UCSD-AML1 (cell line): ENCODE data around the gene FKBP6.
"Not testable (repeated sequence)": the region's sequence is repeated elsewhere in the genome, so short reads cannot be mapped to it uniquely, and the experiment has no call there.

ENCODE experiments used
- DNase-seq: peaks from one replicate; lab custom pipeline; 2025; ENCODE audit not compliant: unreplicated experiment; lab: John Stamatoyannopoulos, UW

Gene FKBP6

DNA sequence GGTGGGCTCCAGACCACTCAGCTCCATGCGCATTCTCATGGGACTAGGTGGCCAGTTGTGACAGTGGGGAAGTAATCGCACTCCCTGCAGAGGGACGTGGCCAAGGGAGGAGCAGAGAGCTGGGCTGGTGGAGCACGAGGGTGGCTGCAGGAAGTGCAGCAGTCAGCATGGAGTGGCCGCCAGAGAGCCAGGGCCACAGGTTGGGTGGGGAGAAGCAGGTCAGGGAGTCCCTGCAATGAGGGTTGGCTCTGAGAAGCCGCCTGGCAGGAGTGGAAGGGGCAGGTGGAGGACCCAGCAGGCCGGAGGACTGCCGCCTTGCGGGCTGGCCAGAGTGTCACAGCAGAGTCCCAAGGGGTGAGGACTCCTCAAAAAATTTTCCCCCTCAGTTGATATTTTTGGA lies 26.2 kb downstream of the FKBP6 start:
- DNase-seq = no peak

DNA sequence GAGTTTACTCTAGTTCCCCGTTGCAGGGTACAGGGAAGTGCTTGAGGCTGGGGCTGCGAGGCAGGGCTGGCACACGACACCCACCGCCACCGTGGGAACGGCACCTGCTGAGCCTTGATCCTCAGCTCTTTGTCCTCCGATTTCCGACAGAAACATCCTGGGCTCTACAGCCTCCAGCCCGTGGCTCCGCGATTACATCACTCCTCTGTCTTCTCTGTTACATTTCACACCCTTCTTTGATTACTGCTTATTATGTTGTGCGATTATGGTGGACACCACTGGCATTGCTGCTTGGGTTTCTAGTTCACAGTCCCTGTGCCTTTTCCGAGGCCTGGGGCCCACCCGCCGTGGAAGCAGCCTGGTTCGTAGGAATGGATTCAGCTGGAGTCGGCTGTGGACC lies 26.9 kb downstream of the FKBP6 start:
- DNase-seq = no peak

DNA sequence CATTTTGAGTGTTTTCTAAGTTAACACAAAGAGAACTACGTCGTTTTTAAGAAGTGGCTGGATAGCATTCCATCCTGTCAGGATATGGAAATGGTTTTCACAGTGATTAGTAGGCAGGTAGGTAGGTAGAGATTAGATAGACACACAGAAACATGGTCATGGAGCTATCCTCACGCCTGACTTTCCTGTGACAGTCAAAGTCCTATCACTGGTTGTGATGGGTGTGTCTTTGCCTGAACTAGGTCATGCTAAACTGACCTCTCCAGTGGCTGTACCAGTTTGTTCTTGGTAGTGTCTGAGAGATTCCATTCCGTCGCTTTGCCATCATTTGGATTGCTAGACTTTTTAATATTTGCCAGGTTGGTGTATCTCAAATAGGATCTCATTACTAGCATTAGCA lies 28.2 kb downstream of the FKBP6 start:
- no peak for DNase-seq

DNA sequence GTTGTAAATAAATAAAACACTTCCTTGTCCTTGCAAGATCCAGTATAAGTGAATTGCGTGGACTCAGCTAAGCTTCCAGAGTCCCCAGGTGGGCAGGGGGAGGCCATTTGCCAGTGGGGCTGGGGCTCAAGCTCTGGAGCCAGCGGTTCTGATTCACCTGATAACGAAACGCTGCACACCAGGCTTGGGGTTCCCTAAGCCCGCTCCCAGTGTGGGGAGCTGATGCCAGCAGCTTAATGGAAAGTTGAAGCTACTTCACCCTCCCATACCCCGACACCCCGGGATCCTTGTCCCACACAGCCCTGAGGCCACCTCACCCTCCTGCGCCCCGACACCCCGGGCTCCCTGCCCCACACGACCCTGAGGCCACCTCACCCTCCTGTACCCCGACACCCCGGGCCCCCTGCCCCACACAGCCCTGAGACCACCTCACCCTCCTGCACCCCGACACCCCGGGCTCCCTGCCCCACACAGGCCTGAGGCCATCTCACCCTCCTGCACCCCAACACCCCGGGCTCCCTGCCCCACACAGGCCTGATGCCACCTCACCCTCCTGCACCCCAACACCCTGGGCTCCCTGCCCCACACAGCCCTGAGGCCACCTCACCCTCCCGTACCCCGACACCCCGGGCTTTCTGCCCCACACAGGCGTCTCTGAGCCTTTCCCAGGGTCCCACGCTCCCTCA lies 30.8 kb downstream of the FKBP6 start:
- no peak for DNase-seq

DNA sequence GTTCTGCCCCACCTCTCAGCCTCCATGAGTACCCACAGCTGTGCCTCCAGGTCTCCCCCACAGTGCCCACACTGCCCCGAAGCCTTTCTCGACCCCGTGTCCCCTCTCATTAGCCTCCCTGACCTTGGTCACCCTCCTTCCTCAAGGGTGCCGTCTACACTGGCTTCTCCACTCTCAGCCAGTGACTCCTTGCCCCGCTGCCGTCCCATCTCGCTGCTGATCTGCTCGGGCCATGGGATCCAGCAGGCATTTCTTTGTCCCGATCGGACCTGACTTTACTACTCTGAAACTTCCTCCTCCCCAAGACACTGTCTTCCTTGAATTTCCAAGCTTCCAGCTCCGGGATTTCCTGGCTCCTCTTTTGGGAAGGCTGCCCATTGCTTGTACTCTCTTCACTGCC lies 31.3 kb downstream of the FKBP6 start:
- no peak for DNase-seq

DNA sequence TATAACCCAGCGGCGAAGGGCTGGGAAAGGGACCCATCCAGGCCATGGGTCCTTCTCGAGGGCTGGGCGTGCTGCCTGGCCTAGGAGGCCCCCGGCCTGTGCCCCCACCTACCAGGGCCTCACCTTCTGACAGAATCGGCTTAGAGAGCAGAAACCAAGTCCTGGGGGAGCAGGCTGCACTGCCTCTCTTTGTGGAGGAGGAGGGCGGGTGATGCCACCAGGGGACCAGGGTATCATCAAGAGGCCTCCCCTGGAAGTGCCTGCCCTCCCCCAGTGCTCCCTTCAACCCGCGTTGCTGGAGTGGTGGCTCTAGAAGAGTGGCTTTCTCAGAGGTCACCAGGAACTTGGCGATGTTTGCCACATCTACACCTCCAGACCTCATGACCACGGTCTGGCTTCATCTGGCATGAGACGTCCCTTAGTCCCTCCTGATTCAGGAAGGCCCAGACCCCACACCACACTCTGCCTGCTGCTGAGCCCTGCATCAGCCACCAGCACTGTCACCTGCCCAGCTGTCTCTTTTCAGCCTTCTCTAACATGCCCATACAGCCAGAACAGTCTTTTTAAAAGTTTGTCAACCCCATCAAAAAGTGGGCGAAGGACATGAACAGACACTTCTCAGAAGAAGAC lies 31.9 kb downstream of the FKBP6 start:
- DNase-seq = no peak

DNA sequence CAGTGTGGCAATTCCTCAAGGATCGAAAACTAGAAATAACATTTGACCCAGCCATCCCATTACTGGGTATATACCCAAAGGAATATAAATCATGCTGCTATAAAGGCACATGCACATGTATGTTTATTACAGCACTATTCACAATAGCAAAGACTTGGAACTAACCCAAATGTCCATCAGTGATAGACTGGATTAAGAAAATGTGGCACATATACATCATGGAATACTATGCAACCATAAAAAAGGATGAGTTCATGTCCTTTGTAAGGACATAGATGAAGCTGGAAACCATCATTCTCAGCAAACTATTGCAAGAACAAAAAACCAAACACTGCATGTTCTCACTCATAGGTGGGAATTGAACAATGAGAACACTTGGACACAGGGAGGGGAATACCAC lies 32.6 kb downstream of the FKBP6 start:
- not testable (repeated sequence) for DNase-seq

DNA sequence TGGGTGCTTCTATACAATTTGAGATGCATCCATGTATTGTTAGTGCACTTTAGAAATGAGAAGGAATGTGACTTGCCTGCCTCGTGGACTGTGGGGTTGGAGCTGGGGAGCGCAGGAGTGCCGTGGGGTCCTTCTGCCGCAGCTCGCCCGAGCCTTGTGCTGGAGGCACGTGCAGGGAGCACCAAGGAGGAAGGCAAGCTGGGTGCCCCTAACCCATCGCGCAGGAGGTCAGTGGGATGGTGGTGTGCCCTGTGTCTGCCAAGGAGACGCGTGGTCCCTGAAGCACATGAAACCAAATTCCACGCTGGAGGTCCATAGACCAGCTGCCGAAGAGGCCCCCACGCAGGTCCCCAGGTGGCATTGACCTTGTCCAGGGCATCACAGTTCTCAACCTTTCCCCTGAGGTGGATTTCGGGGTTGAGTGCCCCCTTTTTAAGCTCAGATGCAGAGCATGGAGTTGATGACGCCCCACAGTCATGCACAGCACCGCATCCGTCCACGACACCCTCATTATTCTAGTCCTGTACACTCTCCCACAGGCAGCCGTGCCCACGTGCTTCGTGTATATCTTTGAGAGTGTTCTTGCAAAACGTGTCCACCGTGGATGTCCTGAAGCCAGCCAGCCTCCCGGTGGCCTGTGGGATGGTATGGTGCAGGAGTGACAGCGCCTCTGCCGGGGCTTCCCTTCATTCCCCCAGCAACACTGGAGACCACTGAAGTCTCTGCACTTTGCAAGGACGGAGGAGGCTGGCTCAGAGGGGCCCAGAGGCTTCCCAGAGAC lies 35.5 kb downstream of the FKBP6 start:
- no peak for DNase-seq

DNA sequence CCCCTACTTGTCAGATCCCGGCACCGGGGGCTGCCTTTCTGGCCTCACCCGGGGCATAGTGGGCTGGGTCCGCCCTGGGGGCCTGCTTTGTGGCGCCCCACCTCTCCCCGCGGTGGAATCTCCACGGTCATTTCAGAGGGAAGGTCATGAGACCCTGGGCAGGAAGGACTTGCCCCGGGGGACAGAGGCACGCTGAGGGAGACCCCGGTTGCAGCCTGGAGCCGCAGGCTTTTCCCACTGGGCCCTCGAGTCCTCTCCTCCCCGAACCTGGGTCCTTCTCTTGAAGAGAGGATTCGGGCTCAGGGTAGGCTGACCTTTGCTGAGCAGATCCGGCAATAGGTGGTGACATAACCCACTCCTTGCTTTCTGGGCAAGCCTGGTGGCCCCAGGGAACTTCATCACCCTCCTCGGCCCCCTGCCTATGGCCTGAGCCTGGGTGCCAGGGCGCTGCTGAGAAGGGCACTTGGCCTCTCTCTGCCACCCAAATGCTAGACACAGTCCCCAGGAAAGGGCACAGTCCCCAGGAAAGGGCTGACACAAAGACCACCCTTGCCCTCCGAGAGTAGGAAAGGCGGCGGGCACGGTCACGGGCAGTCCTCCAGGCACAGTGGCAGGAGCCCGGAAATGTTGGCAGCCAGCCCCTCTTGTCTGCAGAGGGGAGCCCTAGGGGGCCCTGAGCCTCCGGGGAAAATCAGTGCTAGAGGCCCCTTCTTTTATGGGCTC lies 36.2 kb downstream of the FKBP6 start:
- no peak for DNase-seq

DNA sequence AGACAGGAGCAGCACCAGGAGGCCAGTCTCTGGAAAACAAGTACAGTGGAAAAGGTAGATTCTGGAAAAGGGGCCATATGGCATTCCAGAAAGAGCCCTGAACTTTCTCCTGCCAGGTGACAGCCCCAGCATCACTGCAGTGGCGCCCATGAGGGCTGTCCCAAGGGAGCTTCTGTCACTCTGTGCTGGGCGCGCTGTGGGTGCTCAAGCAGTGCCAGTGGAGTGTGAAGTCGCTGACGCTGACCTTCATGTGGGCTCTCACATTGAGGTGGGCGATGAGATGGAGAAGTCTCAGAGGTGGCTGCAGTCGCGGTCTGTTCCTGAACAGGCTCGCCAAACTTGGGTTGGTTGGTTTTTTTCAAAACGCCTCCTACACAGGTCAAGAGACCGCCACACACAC lies 38.2 kb downstream of the FKBP6 start:
- no peak for DNase-seq

DNA sequence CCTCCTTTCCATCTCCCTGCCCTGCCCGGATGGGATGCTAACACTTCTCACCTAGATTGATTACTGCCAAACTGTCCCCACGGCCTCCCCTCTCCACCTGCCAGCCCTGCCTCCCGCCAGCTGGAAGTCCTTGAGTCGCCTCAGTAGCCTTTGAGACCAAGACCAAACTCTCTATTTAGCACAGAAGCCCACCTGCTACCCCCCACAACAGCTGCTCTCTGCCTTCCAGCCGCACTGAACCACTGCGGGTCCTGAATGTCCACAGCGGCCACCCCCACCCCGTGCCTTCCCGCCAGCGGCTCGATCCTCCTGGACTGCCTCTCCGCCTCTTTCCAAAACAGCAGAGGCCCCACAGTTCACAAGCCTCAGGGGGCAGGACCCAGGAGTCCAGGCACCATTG lies 39.0 kb downstream of the FKBP6 start:
- DNase-seq = no peak

DNA sequence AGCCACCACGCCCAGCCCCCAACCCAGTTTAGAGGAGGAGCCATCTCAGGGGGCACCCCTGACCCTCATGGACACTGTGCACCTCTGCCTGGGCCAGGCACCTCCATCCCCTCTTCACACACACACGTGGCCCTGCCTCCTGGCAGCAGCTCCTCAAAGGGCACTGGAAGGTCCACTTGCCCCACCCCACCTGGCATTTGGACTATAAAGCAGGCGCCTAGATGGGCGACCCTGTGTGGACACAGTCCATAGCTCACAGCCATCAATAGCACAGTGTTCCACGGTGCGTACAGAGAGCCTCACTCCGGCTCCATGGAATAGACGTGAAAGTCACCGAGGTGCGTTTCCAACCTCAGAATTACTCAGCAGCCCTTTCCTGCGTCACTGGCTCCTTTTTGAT lies 41.0 kb downstream of the FKBP6 start:
- no peak for DNase-seq

DNA sequence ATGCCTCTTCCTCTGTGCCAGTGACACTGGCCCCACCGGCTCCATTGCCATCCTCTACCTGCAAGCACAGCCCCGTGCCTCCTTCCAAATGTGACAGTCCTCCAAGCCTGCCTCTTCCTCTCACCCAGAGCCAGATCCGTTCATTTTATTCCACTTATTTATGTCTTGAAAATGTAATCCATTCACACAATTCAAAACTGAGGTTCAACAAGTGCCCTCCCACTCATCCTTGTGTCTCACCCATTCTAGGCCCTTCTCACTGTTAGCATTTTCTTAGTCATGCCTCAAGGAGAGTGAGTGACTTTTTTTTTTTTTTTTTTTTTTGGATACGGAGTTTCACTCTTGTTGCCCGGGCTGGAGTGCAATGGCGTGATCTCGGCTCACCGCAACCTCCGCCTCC lies 41.7 kb downstream of the FKBP6 start:
- no peak for DNase-seq

DNA sequence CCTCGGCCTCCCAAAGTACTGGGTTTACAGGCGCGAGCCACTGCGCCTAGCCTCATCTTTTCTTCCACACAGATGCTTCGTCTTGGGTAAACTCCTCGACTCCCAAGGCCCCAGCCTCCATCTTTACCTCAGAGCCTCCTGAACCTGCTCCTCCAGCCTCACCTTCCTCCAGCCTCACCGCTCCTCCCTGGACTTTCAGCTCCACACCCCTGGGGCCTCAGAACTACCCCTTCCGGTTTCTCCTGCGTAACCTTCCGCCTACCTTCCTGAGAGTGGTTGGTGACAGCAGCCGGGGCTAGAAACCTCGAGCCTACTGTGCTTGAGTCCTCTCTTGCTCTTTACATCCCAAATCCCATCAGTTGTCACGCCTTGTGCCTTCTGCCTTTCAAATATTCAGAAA lies 45.8 kb downstream of the FKBP6 start:
- no peak for DNase-seq

DNA sequence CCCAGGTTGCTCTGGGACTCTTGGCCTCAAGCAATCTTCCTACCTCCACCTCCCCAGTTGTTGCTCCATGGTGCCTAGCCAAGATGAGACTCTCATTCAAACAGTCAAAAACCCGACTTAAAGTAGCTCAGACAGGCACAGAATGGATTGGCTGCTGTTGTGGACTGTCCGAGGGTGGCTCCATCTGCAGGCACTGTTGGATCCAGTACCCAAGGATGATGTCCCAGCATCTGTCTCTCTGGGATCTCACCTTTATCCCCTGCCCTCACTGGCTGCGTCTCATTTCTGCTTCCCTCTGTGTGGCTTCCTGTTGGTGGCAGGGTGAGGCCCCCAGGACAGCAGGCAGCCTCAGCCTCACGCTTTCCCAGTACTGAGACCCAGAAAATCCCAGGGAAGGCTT lies 48.3 kb downstream of the FKBP6 start:
- not testable (repeated sequence) for DNase-seq

DNA sequence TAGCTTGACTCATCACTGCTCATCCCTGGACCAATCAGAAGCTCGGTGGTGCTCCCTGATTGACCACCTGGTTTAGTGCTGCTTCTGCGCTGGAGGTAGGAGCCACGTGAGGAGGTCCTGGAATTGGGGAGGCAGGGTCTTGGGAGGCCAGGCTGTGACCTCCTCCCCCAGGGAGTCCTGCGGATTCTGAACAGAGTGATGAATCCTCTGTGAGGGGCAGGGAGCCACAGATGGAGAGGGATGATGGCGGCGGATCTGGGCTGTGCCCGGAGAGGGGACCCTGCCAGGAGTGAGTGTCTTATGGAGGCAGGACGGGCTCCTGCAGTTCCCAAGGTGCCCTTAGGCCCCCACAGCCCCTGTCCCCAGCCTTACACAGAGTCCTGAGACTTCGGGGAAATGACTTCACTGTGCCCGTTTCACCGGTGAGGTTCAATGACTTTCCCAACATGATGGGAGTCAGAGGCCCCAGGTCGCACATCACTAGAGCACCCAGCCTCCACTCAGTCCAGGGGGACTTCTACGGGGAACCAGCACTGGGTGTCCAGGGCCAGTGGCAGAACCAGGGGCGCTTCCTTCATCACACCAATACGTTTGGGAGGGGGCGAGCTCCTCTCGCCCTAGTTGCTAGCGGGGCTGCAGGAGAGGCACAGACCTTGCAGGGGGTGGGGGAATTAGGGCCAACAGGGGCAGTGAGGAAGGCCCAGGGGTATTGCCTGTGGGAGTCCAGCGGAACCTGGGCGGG lies 48.9 kb downstream of the FKBP6 start:
- DNase-seq = no peak

DNA sequence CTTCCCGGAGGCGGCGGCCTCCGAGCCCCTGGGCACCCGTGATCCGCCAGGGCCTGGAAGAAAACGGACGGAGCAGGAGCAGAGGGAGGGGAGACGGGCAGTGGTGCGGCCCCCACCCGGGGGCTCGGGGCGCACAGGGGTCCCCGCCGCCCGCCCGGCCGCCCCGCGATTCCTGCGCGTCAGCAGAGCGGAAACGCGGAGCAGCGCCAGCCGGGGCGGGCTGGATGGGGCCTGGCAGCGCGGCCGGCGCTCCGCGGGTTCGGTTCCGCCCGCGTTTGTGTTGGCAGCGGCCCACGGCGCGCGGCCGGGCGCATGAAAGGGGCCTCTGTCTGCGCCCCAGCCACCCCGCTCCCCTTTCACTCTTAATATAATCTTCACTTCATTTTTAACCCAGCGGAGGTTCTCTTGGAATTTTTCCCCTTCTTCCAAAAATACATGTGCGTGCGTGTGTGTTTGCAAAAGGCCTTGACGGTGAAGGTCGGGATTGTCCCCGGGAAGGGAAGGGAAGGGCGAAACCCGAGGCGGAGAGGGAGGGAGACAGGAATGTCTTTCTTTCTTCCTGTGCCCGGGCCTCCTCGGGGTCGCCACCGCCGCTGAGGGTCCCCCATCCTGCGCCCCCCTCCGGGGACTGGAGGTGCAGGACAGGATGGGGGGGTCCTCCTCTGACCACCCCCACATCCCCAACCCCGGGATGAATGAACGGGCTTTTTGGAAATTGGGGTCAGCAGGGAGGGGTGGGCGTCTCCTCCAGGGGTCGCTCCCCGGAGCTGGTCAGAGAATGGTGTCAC lies 49.6 kb downstream of the FKBP6 start:
- not testable (repeated sequence) for DNase-seq

DNA sequence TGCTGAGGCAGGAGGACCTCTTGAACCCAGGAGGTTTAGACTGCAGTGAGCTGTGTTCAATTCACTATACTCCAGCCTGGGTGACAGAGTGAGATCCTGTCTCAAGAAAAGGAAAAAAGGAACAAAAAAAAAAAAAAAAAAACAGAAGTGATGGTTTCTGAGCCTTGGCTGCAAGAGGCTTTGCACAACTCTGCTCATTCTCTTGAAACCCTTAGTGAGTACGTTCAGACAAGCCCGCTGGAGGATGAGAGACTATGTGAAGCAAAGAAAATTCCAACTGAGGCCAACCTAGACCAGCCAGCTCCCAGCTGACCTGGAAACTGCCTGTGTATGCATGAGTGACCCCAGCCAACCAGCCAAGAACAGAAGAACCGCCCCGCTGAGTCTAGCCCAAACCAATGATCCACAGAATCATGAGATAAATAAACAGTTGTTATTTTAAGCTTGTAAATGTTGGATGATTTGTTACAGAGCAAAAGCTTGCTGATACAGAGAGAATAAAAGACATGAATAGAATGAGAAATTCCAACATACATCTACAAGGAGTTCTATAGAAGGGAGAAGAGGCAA lies 55.1 kb downstream of the FKBP6 start:
- no peak for DNase-seq

DNA sequence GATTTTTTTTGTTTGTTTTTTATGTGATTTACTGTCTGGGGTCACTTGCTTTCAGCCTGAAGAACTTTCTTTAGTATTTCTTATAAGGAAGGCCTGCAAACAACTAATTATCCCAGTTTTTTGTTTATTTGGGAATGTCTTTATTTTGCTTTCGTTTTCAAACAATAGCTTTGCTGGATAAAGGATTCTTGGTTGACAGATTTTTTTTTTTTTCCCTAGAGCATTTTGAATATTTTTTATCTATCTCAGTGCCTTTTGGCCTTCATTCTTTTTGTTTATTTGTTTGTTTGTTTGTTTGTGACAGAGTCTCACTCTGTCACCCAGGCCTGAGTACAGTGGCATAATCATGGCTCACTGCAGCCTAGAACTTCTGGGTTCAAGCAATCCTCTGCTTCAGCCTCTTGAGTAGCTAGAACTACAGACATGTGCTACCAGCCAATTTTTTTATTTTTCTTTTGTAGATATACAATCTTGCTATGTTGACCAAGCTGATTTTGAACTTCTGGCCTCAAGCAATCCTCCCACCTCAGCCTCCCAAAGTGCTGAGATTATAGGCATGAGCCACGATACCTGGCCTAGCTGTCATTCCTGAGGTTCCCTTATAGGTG lies 59.4 kb downstream of the FKBP6 start:
- no peak for DNase-seq
